ENCODE data around the gene GADL1.

Gene GADL1

DNA sequence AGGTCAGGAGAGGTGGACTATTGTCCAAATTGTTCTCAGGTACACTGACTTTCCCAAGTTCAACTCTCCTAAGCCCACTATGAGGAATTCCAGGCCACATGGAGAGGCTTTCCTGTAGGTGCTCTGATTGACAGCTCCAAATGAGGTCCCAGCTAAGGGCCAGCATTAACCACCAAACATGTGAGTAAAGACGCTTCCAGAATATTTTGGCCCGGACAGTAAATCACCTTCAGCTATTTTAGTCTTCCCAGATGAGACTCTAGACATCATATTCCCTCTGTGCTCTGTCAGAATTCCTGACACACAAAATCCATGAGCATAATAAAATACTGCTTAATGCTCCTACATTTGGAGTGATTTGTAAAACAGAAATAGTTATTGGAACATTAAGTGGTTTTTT is 152.6 kb downstream of the GADL1 start:
- TF ChIP-seq ISL1 (CRISPR knock-in tag; IDR thresholded peaks at IDR 0.05) (no peak), CSDC2 (CRISPR knock-in tag; IDR thresholded peaks at IDR 0.05) (no peak), RARB (CRISPR knock-in tag; IDR thresholded peaks at IDR 0.05) (no peak), POU6F1 (CRISPR knock-in tag; IDR thresholded peaks at IDR 0.05; ENCODE audit: borderline replicate concordance, low read depth) (no peak), ESRRG (CRISPR knock-in tag; IDR thresholded peaks at IDR 0.05) (no peak), TCF4 (CRISPR knock-in tag; IDR thresholded peaks at IDR 0.05; ENCODE audit: borderline replicate concordance) (no peak), ARNTL (CRISPR knock-in tag; IDR thresholded peaks at IDR 0.05; ENCODE audit: borderline replicate concordance, low read depth) (no peak), SNAI2 (CRISPR knock-in tag; IDR thresholded peaks at IDR 0.05) (no peak), PPARA (CRISPR knock-in tag; IDR thresholded peaks at IDR 0.05; ENCODE audit: borderline replicate concordance) (no peak), OSR1 (CRISPR knock-in tag; IDR thresholded peaks at IDR 0.05) (no peak)
- TF ChIP-seq, protein P1, sequence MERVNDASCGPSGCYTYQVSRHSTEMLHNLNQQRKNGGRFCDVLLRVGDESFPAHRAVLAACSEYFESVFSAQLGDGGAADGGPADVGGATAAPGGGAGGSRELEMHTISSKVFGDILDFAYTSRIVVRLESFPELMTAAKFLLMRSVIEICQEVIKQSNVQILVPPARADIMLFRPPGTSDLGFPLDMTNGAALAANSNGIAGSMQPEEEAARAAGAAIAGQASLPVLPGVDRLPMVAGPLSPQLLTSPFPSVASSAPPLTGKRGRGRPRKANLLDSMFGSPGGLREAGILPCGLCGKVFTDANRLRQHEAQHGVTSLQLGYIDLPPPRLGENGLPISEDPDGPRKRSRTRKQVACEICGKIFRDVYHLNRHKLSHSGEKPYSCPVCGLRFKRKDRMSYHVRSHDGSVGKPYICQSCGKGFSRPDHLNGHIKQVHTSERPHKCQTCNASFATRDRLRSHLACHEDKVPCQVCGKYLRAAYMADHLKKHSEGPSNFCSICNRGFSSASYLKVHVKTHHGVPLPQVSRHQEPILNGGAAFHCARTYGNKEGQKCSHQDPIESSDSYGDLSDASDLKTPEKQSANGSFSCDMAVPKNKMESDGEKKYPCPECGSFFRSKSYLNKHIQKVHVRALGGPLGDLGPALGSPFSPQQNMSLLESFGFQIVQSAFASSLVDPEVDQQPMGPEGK (CRISPR knock-in tag; IDR thresholded peaks at IDR 0.05; ENCODE audit: borderline replicate concordance), result no peak
- TF ChIP-seq, protein P2, sequence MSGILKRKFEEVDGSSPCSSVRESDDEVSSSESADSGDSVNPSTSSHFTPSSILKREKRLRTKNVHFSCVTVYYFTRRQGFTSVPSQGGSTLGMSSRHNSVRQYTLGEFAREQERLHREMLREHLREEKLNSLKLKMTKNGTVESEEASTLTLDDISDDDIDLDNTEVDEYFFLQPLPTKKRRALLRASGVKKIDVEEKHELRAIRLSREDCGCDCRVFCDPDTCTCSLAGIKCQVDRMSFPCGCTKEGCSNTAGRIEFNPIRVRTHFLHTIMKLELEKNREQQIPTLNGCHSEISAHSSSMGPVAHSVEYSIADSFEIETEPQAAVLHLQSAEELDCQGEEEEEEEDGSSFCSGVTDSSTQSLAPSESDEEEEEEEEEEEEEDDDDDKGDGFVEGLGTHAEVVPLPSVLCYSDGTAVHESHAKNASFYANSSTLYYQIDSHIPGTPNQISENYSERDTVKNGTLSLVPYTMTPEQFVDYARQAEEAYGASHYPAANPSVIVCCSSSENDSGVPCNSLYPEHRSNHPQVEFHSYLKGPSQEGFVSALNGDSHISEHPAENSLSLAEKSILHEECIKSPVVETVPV (CRISPR knock-in tag; IDR thresholded peaks at IDR 0.05), result no peak
- TF ChIP-seq, protein P3, sequence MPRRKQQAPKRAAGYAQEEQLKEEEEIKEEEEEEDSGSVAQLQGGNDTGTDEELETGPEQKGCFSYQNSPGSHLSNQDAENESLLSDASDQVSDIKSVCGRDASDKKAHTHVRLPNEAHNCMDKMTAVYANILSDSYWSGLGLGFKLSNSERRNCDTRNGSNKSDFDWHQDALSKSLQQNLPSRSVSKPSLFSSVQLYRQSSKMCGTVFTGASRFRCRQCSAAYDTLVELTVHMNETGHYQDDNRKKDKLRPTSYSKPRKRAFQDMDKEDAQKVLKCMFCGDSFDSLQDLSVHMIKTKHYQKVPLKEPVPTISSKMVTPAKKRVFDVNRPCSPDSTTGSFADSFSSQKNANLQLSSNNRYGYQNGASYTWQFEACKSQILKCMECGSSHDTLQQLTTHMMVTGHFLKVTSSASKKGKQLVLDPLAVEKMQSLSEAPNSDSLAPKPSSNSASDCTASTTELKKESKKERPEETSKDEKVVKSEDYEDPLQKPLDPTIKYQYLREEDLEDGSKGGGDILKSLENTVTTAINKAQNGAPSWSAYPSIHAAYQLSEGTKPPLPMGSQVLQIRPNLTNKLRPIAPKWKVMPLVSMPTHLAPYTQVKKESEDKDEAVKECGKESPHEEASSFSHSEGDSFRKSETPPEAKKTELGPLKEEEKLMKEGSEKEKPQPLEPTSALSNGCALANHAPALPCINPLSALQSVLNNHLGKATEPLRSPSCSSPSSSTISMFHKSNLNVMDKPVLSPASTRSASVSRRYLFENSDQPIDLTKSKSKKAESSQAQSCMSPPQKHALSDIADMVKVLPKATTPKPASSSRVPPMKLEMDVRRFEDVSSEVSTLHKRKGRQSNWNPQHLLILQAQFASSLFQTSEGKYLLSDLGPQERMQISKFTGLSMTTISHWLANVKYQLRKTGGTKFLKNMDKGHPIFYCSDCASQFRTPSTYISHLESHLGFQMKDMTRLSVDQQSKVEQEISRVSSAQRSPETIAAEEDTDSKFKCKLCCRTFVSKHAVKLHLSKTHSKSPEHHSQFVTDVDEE (CRISPR knock-in tag; IDR thresholded peaks at IDR 0.05), result no peak
- ATAC-seq, result no peak

- TF ChIP-seq TCF4 (CRISPR knock-in tag; IDR thresholded peaks at IDR 0.05; ENCODE audit: borderline replicate concordance) (no peak), ARNTL (CRISPR knock-in tag; IDR thresholded peaks at IDR 0.05; ENCODE audit: borderline replicate concordance, low read depth) (no peak), ZNF70 (CRISPR knock-in tag; IDR thresholded peaks at IDR 0.05) (no peak), ZNF8 (CRISPR knock-in tag; IDR thresholded peaks at IDR 0.05) (no peak), TOX (CRISPR knock-in tag; IDR thresholded peaks at IDR 0.05; ENCODE audit: borderline replicate concordance) (no peak), OSR1 (CRISPR knock-in tag; IDR thresholded peaks at IDR 0.05) (no peak), GLIS3 (CRISPR knock-in tag; IDR thresholded peaks at IDR 0.05) (no peak), POU6F1 (CRISPR knock-in tag; IDR thresholded peaks at IDR 0.05; ENCODE audit: borderline replicate concordance, low read depth) (no peak), ISL1 (CRISPR knock-in tag; IDR thresholded peaks at IDR 0.05) (no peak), ZNF565 (CRISPR knock-in tag; conservative IDR thresholded peaks at IDR 0.05; ENCODE audit: low read depth) (no peak), ZFP3 (CRISPR knock-in tag; IDR thresholded peaks at IDR 0.05) (no peak), PPARA (CRISPR knock-in tag; IDR thresholded peaks at IDR 0.05; ENCODE audit: borderline replicate concordance) (no peak), RARB (CRISPR knock-in tag; IDR thresholded peaks at IDR 0.05) (no peak), BACH2 (CRISPR knock-in tag; IDR thresholded peaks at IDR 0.05; ENCODE audit: borderline replicate concordance) (no peak), ESRRG (CRISPR knock-in tag; IDR thresholded peaks at IDR 0.05) (no peak)
- TF ChIP-seq, protein P2 (CRISPR knock-in tag; IDR thresholded peaks at IDR 0.05), result no peak
- ATAC-seq, result no peak
These were observed 155.9 kb downstream of the GADL1 start for GRCh38 chr3:30738605-30739004.

Measured in SK-N-SH treated with all-trans-retinoic acid at 6 μM for 48 hours (cell line).